HFF-Myc (cell line): Measurements from ENCODE around the gene P2RX4.

Experiments used
- DNase-seq: peaks from one replicate; pipeline ENCODE4 v3.0.0-alpha.2; 2011; ENCODE audit warnings: low read depth; ENCODE audit errors: extremely low read depth
- H3K4me3 ChIP-seq: replicated peaks from 2 replicates; pipeline ENCODE4 v1.5.1; 2011; ENCODE audit warnings: low read depth, mild to moderate bottlenecking, control low read depth, low read length
- TF ChIP-seq, protein P1 (sequence below): IDR thresholded peaks from 2 replicates; pipeline ENCODE4 v1.5.1; 2012; ENCODE audit warnings: mild to moderate bottlenecking, low read depth, low read length, control low read depth; ENCODE audit errors: missing control alignments

Gene P2RX4

DNA sequence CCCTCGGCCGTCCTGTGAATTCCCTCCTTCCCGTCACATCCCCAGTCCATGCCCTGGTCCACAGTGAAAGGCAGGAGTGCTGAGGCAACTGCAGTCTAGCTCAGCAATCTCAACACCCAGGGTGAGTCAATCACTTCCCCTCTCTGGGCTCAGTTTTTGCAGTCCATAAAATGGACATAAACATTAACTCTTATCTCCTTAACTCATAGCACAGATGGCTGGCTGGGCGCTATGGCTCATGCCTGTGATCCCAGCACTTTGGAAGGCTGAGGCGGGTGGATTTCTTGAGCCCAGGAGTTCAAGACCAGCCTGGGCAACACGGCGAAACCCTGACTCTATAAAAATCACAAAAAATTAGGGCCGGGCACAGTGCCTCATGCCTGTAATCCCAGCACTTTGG, 54.2 kb downstream of the P2RX4 start:
- H3K4me3 ChIP-seq: no peak overlapping the region
- TF ChIP-seq, protein P1, sequence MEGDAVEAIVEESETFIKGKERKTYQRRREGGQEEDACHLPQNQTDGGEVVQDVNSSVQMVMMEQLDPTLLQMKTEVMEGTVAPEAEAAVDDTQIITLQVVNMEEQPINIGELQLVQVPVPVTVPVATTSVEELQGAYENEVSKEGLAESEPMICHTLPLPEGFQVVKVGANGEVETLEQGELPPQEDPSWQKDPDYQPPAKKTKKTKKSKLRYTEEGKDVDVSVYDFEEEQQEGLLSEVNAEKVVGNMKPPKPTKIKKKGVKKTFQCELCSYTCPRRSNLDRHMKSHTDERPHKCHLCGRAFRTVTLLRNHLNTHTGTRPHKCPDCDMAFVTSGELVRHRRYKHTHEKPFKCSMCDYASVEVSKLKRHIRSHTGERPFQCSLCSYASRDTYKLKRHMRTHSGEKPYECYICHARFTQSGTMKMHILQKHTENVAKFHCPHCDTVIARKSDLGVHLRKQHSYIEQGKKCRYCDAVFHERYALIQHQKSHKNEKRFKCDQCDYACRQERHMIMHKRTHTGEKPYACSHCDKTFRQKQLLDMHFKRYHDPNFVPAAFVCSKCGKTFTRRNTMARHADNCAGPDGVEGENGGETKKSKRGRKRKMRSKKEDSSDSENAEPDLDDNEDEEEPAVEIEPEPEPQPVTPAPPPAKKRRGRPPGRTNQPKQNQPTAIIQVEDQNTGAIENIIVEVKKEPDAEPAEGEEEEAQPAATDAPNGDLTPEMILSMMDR: no peak
- no peak for DNase-seq

DNA sequence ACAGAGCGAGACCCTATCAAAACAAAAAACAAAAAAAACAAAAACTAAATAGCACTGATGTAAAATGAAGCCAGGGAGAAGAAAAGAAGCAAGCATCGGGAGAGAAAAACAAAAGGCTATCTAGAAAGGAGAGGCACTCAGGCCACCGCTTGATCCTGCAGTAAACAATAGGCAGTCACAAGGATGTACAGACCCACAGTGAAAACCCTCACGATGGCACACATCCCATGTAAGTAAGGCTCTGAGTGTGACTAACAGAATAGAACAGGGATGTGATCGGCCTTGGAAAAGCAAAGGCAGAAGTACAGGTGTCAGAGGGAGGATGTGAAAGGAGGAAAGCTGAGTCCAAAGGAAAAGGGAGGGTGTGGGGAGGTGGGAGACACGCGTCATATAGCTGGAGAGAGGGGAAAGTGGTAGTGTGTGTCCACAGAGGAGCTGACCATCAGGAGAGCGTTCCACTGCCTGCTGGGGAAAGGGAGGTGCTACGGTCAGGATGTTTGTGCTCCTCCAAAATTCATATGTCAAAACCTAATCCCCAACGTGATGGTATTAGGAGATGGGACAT, 55.1 kb downstream of the P2RX4 start:
- TF ChIP-seq, protein P1: no peak
- no peak overlapping the region for H3K4me3 ChIP-seq
- no peak for DNase-seq

DNA sequence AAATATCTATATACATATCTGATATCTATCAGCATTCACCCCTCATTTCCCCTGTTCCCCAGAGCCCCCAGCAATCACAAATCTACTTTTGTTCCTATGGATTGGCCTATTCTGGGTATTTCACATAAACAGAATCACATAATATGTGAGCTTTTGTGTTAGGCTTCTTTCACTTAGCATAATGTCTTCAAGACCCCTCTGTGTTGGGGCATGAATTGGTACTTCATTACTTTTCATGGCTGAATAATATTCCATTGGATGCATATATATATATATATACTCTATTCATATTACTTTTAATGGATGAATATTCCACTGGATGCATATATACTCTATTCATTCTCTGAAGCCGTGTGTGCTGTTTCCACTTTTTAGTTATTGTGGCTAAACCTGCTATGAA, 57.9 kb downstream of the P2RX4 start:
- TF ChIP-seq, protein P1: no peak
- H3K4me3 ChIP-seq: no peak overlapping the region
- no peak for DNase-seq

DNA sequence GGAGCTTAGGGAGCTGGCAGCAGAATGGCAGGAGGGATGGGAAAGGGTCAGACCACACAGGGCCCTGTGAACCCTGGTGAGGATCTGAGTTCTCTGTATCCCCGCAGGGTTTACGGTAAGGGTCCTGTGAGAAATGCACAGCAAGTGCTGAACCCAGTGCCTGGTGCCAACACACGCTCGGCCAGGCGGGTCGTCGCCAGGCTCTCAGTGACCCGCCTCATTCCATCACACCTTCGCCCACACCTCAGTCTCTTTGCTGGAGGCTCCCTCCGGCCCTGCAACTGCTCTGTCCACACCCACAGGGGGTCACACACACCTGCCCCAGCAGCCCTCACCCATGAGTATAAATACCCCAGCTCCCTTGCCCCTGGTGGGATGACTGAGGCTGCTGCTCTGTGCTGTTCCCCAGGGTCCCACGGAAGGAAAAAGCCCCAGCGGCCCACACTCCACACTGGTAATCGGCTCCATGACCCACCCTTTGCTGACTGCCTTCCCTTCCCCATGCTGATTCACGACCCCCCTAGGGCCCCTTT, 63.5 kb downstream of the P2RX4 start:
- DNase-seq: no peak
- H3K4me3 ChIP-seq: no peak overlapping the region

DNA sequence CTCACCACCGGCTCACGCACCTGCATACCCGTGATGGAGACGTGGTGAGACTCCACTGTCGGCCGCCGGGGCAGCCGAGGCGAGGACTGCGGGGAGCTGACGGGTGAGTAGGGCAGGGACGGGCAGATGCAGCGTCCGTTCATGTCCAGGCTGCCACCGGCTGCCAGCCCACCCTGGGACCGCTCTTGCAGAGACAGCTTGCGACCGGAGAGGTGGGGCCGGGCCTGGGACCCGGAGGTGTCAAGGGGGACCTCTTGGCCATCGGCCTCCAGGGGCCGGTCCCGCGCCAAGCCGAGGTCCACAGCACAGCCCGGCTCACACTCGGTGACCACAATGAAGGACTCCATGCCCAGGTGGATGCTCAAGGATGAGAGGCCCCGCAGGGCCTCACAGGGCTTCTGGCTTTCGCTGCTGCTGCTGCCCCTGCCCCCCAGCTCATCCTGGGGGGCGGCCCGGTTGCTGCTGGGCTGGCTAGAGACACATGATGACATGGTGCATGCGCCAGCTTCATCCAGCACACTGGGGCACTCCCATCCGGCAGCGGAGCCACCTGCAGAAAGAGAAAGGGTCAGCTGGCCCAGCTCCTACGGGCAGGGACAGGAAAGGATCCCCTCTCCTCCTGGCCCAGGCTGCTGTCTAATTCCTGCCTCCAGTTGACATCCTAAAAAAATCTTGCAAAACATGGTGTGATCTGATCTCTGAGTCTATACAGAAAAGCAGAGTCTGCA, 64.3 kb downstream of the P2RX4 start:
- TF ChIP-seq, protein P1: no peak
- no peak for DNase-seq
- H3K4me3 ChIP-seq: no peak overlapping the region

More for the DNA sequence above, 63.5 kb downstream of the P2RX4 start:
- TF ChIP-seq, protein P1: no peak

DNA sequence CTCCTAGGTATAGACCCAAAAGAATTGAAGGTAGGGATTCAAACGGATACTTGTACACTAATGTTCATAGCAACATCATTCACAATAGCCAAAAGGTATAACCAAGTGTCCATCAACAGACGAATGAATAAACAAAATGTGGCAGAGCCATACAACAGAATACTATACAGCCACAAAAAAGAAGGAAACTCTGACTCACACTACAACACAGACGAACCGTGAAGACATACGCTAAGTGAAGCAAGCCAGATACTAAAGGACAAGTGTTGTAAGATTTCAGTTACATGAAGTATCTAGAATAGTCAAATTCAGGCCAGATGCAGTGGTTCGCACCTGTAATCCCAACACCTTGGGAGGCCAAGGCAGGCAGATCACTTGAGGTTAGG, 67.4 kb downstream of the P2RX4 start:
- TF ChIP-seq, protein P1: no peak
- no peak for DNase-seq
- H3K4me3 ChIP-seq: no peak overlapping the region
